GM21381 (cell line): ENCODE data around the gene NRXN3.
"Not testable (repeated sequence)": the region's sequence is repeated elsewhere in the genome, so short reads cannot be mapped to it uniquely, and the experiment has no call there.

Experiments used
- ATAC-seq: cut with Tn5 transposase; IDR thresholded peaks from one replicate; pipeline ENCODE4 v1.9.1; 2021; ENCODE audit warnings: mild to moderate bottlenecking, moderate library complexity; ENCODE audit not compliant: unreplicated experiment

Gene NRXN3

DNA sequence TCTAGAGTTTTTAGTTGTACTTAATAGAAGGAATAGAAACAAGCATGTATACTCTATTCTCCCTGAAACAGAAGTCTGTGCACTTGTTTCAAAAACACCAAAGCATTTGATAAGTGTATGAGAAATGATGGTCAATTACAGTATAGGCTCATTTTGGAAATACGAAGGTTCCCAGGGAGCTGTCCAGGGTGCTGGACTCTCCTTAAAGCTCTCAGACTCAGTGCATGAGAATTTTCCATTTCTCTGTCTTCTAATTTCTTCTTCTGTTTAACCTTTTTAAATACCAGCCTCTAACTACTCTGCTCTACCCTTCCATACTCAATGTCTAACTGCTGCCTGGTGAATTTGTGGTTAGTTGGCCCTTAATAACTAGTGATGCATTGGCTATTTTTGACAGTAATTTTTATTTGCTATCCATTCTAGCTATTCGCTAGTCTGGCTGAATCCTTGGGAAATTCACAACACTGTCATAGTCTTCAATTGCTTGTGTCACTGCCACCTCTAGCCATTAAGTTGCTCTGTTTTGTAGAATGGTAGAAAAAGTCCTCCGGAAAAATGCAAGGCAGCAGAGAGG lies 229.2 kb downstream of the NRXN3 start:
- no peak for ATAC-seq

DNA sequence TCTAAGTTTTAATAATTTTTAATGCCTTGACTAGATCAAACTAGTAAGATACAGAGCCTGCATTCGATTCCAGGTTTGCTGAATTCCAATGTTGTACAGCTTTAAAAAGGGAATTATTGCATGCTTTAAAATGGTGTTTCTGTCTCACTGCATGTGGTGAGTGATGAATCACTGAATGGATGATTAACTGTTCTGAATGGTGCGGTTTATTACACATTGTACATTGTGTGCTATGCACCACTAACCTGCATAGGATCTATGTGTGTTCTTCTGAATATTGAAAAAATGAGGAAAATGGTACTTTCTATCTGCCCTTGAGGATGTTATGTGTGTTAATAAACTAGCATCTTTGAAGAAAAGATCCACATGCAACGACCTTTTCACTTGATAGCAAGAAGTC lies 231.7 kb downstream of the NRXN3 start:
- ATAC-seq: no peak

DNA sequence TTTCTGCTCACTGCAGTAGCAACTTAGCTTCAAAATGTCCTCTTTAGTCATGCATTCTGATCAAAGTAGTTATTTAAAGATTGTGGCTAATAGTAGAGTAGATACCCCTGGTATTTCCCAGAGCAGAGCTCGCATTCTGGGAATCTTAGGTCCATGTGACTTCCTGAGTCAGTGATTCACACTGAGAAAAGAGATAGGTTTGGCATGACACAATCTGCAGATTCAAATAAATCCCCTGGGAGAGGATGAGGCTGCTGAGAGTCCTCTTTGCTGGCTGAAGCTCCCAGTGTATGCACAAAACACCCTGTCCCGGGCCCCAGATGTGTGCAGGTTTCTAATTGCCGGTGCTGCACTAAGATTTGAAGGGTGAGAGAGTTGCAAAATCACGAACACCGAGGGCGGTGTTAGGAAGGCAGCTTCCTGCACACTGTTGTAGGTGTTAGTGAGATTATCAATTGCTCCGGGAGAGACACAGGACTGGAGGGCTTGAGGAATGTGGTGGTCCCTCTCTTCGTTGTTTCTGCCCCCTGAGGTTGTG lies 233.2 kb downstream of the NRXN3 start:
- peak; percentile 69 for ATAC-seq

- ATAC-seq: no peak
Observed at GRCh38 chr14:78405079-78405856, 235.1 kb downstream of the NRXN3 start.

- no peak for ATAC-seq
Observed at GRCh38 chr14:78412475-78412874, 242.3 kb downstream of the NRXN3 start.

GRCh38 chr14:78414172-78414571 lies 244.0 kb downstream of the NRXN3 start:
- ATAC-seq: no peak

DNA sequence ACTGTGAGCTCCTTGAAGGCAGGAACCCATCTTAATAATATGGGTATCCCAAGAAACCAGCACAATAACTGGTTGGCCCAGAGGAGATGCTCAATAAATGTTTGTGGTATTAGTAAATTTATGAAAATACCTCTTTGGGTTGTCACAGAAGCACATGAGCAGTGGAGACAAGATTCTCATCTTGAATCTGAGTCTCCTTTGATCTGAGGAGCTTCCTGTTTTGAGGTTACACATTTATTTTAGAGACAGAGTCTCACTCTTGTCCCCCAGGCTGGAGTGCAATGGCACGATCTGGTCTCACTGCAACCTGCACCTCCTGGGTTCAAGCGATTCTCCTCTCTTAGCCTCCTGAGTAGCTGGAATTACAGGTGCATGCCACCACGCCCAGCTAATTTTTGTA lies 247.4 kb downstream of the NRXN3 start:
- no peak for ATAC-seq

GRCh38 chr14:78424311-78424710 lies 254.1 kb downstream of the NRXN3 start:
- ATAC-seq: no peak

DNA sequence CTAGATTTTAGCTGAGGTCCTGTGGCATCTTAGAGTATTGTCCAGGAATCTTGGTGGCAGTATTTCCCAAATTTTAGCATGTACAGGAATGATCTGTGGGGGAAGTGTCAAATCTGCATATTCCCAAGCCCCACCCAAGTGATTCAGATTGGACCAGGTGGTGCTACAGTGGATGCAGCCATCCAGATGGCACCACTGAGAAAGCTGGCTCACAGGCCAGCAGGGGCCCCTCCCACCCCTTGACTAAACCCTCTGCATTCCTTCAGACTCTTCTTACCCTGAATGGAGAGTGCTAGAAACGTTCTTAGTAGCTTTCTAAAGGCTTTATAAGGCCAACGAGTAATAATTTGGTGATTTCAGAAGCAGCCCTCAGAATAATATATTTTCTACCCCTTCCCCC lies 255.2 kb downstream of the NRXN3 start:
- no peak for ATAC-seq

DNA sequence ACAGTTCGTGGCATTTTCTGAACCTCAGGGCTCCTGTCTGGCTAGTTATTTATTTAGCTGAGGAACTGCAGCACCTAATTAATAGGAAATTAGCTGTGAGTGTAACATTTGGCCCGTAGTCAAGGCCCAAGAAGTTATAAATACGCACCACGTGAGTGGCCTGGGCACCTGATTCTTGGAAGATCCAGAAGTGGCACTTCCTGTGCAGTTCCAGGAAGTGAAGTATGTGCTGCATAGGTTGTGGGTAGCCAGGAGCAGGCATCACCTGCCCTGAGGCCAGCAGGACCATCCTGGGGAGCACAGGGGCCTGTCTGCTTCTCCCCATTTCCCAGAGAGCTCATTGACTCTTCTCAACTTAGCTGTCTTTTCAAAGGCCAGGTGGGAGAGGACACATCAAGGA lies 255.6 kb downstream of the NRXN3 start:
- no peak for ATAC-seq

GRCh38 chr14:78432046-78432445 lies 261.9 kb downstream of the NRXN3 start:
- ATAC-seq: no peak

- not testable (repeated sequence) for ATAC-seq
Observed at GRCh38 chr14:78437448-78437847, 267.3 kb downstream of the NRXN3 start.

DNA sequence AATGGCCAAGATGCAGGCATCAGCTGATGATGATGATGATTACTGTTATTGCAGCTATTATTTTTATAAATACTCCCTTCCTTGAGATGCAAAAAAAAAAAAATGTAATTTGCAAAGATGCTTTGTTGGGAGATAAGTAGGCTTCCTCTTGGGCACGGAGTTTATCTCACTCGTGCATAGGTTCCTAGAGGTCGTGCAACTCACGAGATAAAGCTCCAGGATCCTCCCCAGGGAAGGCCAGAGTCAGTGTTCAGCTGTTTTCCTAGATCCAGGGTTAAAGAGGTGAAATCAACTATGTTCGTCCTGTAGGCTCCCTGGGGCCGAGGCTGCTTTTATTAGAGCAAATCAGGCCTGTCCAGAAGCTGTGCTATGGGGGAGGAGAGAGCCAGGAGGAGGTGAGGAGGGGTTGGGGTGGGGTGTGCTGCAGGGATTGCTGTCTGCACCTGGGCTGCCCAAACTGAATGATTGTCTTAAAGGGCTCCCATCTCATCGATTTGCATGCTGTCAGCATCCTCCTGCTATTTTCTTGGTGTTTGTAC lies 270.3 kb downstream of the NRXN3 start:
- no peak for ATAC-seq

DNA sequence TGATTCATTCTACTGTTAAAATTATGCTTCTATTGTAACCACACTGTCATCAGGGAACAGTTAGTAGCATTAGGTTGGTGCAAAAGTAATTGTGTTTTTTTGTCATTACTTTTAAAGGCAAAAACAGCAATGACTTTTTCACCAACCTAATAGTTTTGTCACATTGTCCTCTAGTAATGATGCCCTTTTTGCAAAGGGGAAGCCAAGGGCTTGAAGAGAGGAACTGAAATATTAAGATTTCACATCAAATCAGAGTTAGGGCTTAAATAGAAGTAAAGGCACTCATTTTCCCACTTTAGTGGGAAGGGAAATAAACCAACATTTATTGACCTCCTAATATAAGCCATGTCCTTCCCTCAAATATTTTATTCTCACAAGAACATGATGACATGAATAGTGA lies 273.7 kb downstream of the NRXN3 start:
- ATAC-seq: no peak

DNA sequence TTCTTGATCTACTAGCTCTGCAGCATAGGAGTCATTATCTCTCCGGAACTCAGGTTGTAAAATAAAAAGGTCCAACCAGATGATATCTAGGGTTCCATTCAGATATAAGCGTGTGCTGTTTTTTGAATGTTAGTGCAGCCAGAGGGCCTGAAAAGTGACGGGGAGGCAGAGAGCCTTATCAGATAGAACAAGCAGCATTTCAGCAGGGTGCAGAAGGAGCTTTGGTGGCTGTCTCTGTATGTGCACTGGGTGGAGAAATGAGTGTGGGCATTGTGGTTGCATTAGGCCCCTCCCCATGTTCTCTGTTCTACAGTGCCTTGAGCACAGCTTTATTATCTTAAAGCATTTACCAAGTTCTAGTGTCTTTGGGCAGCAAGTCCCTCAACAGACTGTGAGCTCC lies 275.1 kb downstream of the NRXN3 start:
- ATAC-seq: no peak

- no peak for ATAC-seq
Observed at GRCh38 chr14:78446807-78447206, 276.6 kb downstream of the NRXN3 start.

DNA sequence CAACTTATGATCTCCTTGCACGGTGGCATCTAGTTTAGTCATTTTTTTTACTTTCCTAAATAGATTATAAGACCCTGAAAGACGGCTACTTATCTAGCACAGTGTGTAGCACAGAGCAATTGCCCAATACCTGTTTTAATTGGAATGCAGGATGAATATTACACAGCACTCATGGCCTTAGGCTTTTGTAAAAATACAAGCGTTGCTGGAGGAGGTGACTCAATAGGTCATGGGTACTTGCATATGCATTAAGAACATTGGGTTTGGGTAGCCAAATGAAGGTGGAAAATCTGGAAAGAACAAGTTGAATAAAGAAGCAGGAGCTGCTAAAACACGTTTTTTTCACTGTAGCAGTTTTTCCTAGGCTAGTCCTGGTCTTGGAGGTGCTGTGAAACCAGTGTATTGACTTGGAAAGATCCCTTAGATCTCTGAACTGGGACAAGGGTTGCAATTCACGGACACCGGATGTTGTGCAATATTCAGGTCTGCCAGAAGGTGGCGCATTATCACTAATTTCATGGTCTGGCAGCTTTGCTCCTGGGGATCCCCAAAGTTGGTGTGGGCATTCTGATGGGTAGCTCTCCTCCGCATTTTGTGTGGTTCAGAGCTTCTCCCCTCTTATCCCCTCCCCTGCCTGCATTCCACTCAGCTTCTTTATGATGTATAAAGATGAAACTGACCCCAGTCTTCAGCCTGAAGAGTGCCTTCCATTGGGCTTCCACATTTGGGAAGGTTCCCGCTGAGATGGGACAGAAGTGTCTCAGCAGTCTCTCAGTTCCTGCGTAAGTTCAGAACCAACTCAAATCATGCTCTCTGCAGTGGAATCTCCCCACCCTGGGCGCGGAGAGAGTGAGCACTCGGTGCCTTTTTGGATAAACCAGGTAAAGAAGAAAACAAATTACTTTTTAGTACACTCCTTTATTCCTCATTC lies 278.3 kb downstream of the NRXN3 start:
- peak; percentile 55 for ATAC-seq

DNA sequence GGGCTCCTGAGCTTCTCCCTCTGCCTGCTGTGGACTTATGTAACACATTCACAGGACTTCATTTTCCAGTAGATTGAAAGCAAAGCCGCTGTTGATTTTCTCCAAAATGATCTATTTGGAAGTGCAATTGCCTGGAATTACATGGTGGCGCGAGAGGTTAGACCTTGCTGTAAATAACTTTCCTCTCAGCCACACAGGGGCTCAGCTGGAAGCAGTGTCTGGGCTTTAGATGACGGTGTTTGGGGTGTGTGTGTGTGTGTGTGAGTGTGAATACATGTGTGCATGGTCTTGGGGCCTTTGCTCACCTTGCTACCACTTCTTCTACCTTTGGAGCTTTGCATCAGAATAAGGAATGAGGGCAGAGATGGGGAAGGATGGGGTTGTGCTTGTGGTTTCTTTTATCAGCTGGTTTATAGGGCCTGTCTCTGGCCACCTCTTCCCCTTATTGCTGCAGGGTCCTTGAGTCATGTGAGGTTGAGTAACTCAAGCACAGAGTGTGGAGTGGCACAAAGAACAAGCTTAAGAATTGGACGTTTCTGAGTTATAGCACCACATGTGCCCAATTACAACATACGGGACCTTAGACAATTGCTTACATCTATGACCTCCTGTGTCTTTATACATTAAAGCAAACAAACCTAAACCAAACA lies 280.6 kb downstream of the NRXN3 start:
- ATAC-seq: no peak

- no peak for ATAC-seq
Observed at GRCh38 chr14:78451319-78451695, 281.1 kb downstream of the NRXN3 start.

- ATAC-seq: no peak
Observed at GRCh38 chr14:78455896-78456435, 285.8 kb downstream of the NRXN3 start.
